ENCODE measurements around the gene NF1.
"Not testable (repeated sequence)": the region's sequence is repeated elsewhere in the genome, so short reads cannot be mapped to it uniquely, and the experiment has no call there.

The NF1 gene

GRCh38 chr17:31249835-31250141 is 155.0 kb downstream of the NF1 start:
- no peak for DNase-seq (ENCODE audit: low read depth in 2 of 3, low spot score in 2 of 3)

- no peak for DNase-seq (ENCODE audit: low read depth in 2 of 3, low spot score in 2 of 3)
These were observed 155.5 kb downstream of the NF1 start for GRCh38 chr17:31250229-31250628.

GRCh38 chr17:31251105-31251969 is 156.6 kb downstream of the NF1 start:
- DNase-seq (ENCODE audit: low read depth in 2 of 3, low spot score in 2 of 3) = no peak

- DNase-seq (ENCODE audit: low read depth in 2 of 3, low spot score in 2 of 3) = no peak
These were observed 157.2 kb downstream of the NF1 start for GRCh38 chr17:31251970-31252328.

GRCh38 chr17:31252741-31253140 is 158.0 kb downstream of the NF1 start:
- no peak for DNase-seq (ENCODE audit: low read depth in 2 of 3, low spot score in 2 of 3)

- DNase-seq (ENCODE audit: low read depth in 2 of 3, low spot score in 2 of 3) = no peak
These were observed 159.9 kb downstream of the NF1 start for GRCh38 chr17:31254654-31255053.

GRCh38 chr17:31256936-31257335 is 162.2 kb downstream of the NF1 start:
- no peak for DNase-seq (ENCODE audit: low read depth in 2 of 3, low spot score in 2 of 3)

- no peak for DNase-seq (ENCODE audit: low read depth in 2 of 3, low spot score in 2 of 3)
These were observed 165.4 kb downstream of the NF1 start for GRCh38 chr17:31260151-31260550.

- no peak for DNase-seq (ENCODE audit: low read depth in 2 of 3, low spot score in 2 of 3)
These were observed 166.8 kb downstream of the NF1 start for GRCh38 chr17:31261601-31262000.

- not testable (repeated sequence) for DNase-seq (ENCODE audit: low read depth in 2 of 3, low spot score in 2 of 3)
These were observed 168.1 kb downstream of the NF1 start for GRCh38 chr17:31262923-31263322.

- DNase-seq (ENCODE audit: low read depth in 2 of 3, low spot score in 2 of 3) = no peak
These were observed 171.3 kb downstream of the NF1 start for GRCh38 chr17:31266042-31266441.

GRCh38 chr17:31269036-31269577 is 174.3 kb downstream of the NF1 start:
- no peak for DNase-seq (ENCODE audit: low read depth in 2 of 3, low spot score in 2 of 3)

GRCh38 chr17:31269578-31269983 is 174.8 kb downstream of the NF1 start:
- DNase-seq (ENCODE audit: low read depth in 2 of 3, low spot score in 2 of 3) = no peak

GRCh38 chr17:31272236-31272635 is 177.5 kb downstream of the NF1 start:
- DNase-seq (ENCODE audit: low read depth in 2 of 3, low spot score in 2 of 3) = no peak

GRCh38 chr17:31272803-31273202 is 178.0 kb downstream of the NF1 start:
- DNase-seq (ENCODE audit: low read depth in 2 of 3, low spot score in 2 of 3) = no peak

GRCh38 chr17:31273516-31273915 is 178.7 kb downstream of the NF1 start:
- DNase-seq (ENCODE audit: low read depth in 2 of 3, low spot score in 2 of 3) = no peak

GRCh38 chr17:31274252-31274651 is 179.5 kb downstream of the NF1 start:
- DNase-seq (ENCODE audit: low read depth in 2 of 3, low spot score in 2 of 3) = no peak

GRCh38 chr17:31275116-31275515 is 180.3 kb downstream of the NF1 start:
- DNase-seq (ENCODE audit: low read depth in 2 of 3, low spot score in 2 of 3) = no peak

GRCh38 chr17:31279401-31279800 is 184.6 kb downstream of the NF1 start:
- DNase-seq (ENCODE audit: low read depth in 2 of 3, low spot score in 2 of 3) = no peak

- no peak for DNase-seq (ENCODE audit: low read depth in 2 of 3, low spot score in 2 of 3)
These were observed 186.3 kb downstream of the NF1 start for GRCh38 chr17:31281061-31281460.

GRCh38 chr17:31283841-31284240 is 189.1 kb downstream of the NF1 start:
- no peak for DNase-seq (ENCODE audit: low read depth in 2 of 3, low spot score in 2 of 3)

GRCh38 chr17:31286587-31286986 is 191.8 kb downstream of the NF1 start:
- no peak for DNase-seq (ENCODE audit: low read depth in 2 of 3, low spot score in 2 of 3)

GRCh38 chr17:31287932-31288331 is 193.2 kb downstream of the NF1 start:
- not testable (repeated sequence) for DNase-seq (ENCODE audit: low read depth in 2 of 3, low spot score in 2 of 3)

Measured in activated CD8-positive, alpha-beta memory T cell treated with anti-CD3 and anti-CD28 coated beads for 48 hours (primary cell).